GM21786 (cell line): Measurements from ENCODE around the gene PP2D1.
A peak's percentile ranks its signal among the peaks of the same experiment; 100 is the strongest.
"Not testable (repeated sequence)": the region's sequence is repeated elsewhere in the genome, so short reads cannot be mapped to it uniquely, and the experiment has no call there.

Experiments used
- ATAC-seq: cut with Tn5 transposase; IDR thresholded peaks from one replicate; pipeline ENCODE4 v1.9.1; 2021; ENCODE audit not compliant: unreplicated experiment

The PP2D1 gene

DNA sequence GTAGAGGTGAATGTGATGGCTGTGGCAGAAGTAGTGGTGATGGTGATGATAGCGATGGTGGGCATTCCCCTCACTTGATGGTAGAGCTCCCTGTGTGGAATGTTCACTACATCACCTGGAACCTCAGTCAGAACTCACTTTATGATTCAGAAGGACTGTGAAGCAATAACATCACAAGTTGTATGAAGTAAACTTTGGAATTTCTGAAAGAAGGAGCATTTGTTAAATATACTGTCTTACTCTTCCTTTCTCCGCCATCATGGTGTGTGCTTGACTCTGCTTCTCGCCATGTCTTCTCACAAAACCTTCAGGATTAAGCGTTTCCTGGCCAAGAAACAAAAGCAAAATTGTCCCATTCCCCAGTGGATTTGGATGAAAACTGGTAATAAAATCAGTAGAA lies at the start of gene PP2D1:
TSS of gene PP2D1 (minus strand) at position 101 of the 400 bp plus-strand sequence. CDS start 192 bp downstream, outside the sequence.
- ATAC-seq = no peak

- ATAC-seq = peak; percentile 49
Observed at GRCh38 chr3:20060974-20061685, 49.1 kb upstream of the PP2D1 start.

DNA sequence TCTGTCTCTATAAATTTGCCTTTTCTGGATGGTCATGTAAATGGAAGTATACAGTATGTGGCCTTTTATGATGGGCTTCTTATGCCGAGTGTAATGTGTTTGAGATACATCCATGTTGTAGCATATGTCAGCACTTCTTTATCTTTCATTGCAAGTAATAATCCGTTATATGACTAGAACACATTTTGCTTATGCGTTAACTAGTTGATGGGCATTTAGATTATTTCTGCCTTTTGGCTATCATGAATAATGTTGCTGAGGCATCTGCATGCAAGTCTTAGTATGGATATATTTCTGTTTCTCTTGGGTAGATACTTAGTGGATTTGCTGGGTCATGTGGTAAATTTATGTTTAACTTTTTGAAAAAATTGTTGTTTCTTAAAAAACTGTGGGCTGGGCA lies 47.9 kb upstream of the PP2D1 start:
- ATAC-seq = no peak

DNA sequence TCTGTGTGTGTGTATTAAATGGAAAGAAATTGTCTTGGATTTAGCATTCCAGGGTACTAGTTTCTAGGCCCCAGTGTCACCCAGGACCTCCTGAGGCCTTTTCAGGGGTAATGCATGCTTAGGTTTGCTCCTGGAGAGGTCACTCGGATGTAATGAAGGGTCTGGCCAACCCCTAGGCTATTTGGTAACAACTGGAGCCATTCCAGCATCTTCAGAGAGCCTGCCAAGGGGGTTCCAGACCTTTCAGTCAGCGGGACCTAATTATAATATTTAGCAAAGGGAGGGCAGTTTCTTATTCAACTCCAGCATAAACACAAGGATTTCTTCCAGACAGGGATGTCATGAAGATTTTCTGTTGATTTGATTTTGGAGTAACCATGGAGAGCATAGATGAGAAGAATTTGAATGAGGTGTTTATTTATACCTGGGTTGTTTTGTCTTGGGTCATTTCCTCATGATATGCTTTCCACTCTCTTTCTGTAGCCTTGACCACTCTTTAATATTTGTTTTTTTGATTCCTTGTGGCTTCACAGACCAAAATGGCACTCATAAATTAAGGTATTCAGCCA lies 45.6 kb upstream of the PP2D1 start:
- no peak for ATAC-seq

DNA sequence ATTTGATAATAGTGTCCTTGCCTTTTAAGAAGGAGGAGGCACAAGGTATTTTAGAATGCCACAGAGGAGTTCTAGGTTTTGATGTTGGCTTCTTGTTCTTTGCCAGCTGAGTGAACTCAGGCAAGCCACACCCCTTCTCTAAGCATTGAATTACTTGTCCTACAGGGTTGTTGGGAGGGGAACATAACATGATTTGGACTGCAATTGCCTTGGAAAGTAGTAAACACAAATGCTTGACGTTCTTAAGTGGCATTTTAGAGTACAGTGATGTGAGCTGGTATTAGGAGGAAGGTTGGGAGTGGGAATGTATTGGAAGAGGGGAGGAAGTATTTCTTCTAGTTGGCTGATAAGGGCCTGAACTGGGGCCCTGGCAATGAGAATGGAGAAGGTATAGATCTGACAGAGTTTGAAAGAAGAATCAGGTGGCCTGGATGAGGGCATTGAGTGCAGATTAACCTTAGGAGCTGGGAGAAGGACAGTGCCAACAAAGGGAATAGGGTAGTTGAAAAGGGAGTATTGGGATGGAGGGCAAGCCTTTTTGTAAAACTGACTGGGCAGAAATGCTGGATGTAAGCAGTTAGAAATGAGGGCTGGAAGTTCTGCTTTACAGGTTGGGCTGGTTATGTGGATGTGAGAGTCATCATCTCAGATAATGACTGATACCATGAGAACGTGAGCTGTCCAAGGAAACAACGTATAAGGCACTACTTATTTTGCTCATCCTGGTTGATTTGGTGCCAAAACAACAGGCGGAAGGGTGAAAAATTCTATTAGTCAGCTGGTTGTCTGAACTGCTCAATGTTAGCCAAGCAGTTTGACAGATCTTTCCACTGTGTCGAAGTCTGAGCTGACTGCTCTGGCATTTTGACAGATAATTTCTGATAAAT lies 44.9 kb upstream of the PP2D1 start:
- peak; percentile 28 for ATAC-seq

GRCh38 chr3:20055842-20056241 lies 43.8 kb upstream of the PP2D1 start:
- no peak for ATAC-seq

DNA sequence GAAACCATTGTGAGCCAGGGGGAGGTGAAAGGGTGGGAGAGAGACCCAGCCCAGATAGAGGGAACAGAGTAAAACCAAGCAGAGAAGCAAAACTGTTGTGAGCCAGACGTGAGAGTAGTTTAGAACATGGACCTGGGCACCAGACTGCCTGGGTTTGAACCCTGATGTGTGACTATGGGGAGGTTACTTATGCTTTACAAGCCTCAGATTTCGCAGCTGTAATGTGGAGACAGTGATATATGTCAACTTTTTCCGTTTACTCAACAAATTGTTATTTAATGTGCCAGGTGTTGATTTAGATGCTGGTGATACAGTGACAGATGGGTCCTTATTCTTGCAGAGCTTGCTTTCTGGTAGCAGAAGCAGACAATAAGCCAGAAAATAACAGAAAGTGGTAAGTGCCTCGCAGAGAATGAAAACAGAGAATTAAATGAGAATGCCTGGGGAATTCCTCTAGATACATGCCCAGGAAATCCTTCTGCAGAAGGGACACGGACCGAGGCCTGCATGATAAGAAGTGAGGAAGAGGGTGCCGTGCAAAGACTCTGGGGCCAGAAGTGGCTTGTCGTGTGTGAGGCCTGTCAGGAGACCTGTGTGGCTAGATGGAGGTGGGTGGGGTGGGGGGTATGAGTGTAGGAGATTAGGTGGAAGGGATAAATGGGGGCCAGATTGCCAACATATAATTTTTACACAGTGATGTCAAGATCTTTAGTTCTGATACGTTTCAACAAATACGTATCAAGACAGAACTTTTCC lies 43.1 kb upstream of the PP2D1 start:
- ATAC-seq = peak; percentile 13

GRCh38 chr3:20054549-20054987 lies 42.5 kb upstream of the PP2D1 start:
- peak; percentile 87 for ATAC-seq

DNA sequence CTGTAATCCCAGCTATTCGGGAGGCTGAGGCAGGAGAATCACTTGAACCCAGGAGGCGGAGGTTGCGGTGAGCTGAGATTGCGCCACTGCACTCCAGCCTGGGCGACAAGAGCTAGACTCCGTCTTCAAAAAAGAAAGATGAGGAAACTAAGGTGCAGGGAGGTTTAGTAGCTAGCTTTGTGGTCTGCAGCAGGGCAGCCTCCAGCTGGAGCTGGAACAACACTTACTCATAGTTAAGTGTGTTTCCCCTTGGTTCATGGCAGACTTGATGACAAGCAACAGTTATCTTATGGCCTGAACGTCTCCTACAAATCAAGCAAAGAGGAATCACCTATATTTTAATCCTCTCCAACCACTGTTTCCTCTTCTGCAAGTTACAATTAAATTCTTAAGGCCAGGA lies 40.8 kb upstream of the PP2D1 start:
- no peak for ATAC-seq

DNA sequence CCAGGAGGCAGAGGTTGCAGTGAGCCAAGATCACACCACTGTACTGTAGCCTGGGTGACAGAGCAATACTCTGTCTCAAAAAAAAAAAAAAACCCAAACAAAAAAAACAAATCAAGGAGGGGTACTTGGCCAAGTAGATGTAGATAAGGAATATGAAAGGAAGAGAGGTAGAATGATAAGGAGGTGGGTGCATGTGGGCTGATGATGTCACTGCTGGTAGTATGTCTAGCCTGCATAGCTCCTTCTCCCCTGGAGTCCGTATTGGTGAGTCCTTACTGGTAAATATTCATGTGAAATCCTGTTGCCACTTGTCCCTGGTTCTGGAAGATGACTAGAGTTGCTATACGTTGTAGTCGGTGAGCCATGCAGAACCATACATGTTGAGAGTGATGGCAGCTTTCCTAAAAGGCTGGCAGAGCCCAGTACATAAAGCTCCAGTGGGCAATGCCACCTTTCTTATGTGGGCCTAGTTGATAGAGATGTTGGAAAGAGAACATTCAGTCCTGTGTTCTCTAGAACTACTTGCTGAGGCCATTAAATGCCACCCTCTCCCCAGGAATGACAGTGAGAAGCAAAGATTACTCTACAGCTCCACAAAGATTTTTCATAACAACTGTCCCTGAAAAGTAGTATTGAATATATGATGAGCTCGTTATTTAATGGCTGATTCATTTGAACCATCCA lies 39.2 kb upstream of the PP2D1 start:
- no peak for ATAC-seq

- ATAC-seq = no peak
Observed at GRCh38 chr3:20047976-20048883, 36.2 kb upstream of the PP2D1 start.

DNA sequence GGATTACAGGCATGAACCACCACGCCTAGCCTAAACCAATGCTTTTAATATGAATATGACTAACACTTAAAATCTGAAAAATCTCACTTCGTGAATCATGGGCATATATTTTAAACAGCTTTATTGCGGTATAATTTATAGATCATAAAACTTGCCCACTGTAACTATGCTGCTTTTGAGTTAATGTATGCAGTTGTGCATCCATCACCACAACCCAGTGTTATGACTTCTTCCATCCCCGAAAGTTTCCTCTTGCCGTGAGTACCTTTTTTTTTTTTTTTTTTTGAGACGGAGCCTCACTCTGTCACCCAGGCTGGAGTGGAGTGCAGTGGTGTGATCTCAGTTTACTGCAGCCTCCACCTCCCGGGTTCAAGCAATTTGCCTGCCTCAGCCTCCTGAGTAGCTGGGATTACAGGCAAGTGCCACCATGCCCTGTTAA lies 35.3 kb upstream of the PP2D1 start:
- no peak for ATAC-seq

GRCh38 chr3:20046556-20046955 lies 34.5 kb upstream of the PP2D1 start:
- ATAC-seq = no peak

- ATAC-seq = not testable (repeated sequence)
Observed at GRCh38 chr3:20045141-20045540, 33.1 kb upstream of the PP2D1 start.

DNA sequence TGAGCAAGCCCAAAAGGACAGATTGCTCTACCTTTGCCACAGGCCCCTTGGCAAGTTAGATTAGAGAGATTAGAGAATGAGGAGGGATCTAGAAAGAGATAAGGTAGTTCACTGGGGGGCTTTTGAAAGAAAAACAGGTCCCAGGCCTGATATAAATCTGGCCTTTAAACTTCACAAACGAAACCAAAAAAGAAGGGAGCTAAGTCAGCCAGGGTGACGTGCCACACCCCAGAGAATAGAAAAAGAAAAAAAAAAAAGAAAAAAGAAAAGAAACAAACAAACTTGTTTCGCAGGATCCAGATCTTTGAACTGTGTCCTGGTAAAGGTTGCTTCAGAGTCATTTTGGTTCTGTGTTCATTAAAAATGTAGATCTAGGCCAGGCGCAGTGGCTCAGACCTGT lies 31.8 kb upstream of the PP2D1 start:
- ATAC-seq = no peak

DNA sequence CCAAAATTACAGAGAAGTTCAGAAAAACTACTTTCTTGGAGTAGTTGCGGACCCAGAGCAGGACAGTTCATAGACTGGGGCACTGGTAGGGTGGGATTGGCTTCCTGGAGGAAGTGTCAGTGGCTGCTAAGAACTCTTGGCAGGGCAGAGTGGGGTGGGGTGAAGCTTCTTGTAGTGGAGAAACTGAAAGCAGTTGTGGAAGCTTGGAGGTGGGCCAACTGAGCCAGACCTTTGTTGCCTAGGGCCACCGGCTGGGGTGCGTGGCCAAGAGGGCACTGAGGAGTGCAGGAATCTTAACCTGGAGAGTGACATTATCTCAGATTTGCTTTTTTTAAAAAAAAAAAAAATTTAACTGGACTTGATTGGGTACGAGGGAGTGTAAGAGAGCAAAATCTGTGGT lies 31.3 kb upstream of the PP2D1 start:
- peak; percentile 27 for ATAC-seq

DNA sequence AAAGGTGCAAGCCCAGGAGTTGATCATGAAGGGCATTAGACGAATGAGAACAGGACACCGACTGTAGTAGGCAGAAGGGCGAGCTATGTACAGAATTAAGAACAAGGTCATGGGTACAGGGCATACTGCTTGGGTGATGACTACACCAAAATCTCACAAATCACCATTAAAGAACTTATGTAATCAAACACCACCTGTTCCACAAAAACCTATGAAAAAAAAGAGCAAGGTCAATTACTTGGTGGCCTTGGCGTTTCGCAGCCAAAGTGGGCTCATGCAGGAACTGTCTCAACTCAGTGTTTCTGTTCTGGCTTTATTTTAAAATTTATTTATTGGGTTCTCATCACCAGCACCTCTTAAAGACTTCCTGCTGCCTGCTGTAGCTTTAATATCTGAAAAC lies 30.3 kb upstream of the PP2D1 start:
- no peak for ATAC-seq

- ATAC-seq = peak; percentile 44
Observed at GRCh38 chr3:20041197-20041780, 29.2 kb upstream of the PP2D1 start.
